ENCODE measurements around the gene ZG16B.

DNA sequence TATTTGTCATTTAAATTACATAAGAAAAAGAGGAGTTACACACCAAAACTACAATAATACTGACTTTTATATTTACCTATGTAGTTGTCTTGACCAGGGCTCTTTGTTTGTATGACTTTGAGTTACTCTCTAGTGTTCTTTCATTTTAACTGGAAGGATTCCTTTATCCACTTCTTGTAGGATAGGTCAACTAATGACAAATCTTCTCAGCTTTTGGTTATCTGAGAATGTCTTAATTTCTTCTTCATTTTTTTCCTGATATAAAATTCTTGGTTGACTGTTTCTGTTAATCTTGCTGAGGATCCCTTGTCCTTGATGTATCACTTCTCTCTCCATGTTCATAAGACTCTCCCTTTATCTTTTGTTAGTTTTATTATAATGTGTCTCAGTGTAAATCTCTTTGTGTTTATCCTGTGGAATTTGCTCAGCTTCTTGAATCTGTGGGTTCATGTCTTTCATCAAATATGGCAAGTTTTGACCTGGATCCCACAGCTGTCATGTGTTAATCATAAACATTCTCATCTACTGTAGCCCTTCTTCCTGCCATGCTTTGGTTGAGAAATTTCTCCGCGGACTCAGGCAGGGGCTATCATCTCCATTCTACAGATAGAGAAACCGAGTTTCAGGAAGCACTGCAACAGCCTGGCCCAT, 26.4 kb upstream of the ZG16B start:
- no peak for TF ChIP-seq POLR2A (IDR thresholded peaks at IDR 0.05)
- TF ChIP-seq, protein P1, sequence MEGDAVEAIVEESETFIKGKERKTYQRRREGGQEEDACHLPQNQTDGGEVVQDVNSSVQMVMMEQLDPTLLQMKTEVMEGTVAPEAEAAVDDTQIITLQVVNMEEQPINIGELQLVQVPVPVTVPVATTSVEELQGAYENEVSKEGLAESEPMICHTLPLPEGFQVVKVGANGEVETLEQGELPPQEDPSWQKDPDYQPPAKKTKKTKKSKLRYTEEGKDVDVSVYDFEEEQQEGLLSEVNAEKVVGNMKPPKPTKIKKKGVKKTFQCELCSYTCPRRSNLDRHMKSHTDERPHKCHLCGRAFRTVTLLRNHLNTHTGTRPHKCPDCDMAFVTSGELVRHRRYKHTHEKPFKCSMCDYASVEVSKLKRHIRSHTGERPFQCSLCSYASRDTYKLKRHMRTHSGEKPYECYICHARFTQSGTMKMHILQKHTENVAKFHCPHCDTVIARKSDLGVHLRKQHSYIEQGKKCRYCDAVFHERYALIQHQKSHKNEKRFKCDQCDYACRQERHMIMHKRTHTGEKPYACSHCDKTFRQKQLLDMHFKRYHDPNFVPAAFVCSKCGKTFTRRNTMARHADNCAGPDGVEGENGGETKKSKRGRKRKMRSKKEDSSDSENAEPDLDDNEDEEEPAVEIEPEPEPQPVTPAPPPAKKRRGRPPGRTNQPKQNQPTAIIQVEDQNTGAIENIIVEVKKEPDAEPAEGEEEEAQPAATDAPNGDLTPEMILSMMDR (IDR thresholded peaks at IDR 0.05): no peak

Measured in ovary (tissue), 3 donors.